OCI-LY7 (cell line): ENCODE results near the gene IRAK3.
A peak's percentile ranks its signal among the peaks of the same experiment; 100 is the strongest.

Experiments
- EZH2phosphoT487 ChIP-seq: fragments of 200-600 bp; sonication (generic); IDR thresholded peaks from 2 replicates; pipeline ENCODE4 v1.6.1; 2018; ENCODE audit warnings: low read depth, borderline replicate concordance, mild to moderate bottlenecking, mixed run types, antibody characterized with exemption, low read length, moderate library complexity, mixed read lengths
- TF ChIP-seq, protein P1 (sequence below): fragments of 200-600 bp; sonication (generic); conservative IDR thresholded peaks from 2 replicates; pipeline ENCODE4 v1.5.1; 2014; ENCODE audit warnings: mild to moderate bottlenecking, antibody characterized with exemption, low read length, moderate library complexity, mixed read lengths

GRCh38 chr12:66149702-66150398 lies 39.2 kb upstream of the IRAK3 start:
- TF ChIP-seq, protein P1, sequence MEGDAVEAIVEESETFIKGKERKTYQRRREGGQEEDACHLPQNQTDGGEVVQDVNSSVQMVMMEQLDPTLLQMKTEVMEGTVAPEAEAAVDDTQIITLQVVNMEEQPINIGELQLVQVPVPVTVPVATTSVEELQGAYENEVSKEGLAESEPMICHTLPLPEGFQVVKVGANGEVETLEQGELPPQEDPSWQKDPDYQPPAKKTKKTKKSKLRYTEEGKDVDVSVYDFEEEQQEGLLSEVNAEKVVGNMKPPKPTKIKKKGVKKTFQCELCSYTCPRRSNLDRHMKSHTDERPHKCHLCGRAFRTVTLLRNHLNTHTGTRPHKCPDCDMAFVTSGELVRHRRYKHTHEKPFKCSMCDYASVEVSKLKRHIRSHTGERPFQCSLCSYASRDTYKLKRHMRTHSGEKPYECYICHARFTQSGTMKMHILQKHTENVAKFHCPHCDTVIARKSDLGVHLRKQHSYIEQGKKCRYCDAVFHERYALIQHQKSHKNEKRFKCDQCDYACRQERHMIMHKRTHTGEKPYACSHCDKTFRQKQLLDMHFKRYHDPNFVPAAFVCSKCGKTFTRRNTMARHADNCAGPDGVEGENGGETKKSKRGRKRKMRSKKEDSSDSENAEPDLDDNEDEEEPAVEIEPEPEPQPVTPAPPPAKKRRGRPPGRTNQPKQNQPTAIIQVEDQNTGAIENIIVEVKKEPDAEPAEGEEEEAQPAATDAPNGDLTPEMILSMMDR = peak; percentile 16; the same call in 1 of the 2 replicates
- TF ChIP-seq EZH2phosphoT487 = no peak
